OCI-LY1 (cell line): ENCODE data around the gene SLC17A8.

Experiments used
- H2AFZ ChIP-seq: fragments of 200-600 bp; sonication (generic), shearing (Covaris generic); 2 replicates; pipeline ENCODE4 v1.6.0; 2014; ENCODE audit warnings: antibody characterized with exemption, mild to moderate bottlenecking, low read length
- H3F3A ChIP-seq: fragments of 200-600 bp; sonication (generic), shearing (Covaris generic); 2 replicates; pipeline ENCODE4 v1.6.0; 2014; ENCODE audit warnings: mild to moderate bottlenecking, antibody characterized with exemption, low read length, moderate library complexity; ENCODE audit not compliant: insufficient read depth
- H3K27ac ChIP-seq: fragments of 200-600 bp; sonication (generic); 2 replicates; pipeline ENCODE4 v1.5.1; 2014; ENCODE audit warnings: low read length, mixed run types, mild to moderate bottlenecking, low read depth; ENCODE audit not compliant: poor library complexity, severe bottlenecking
- H3K27me3 ChIP-seq: fragments of 200-600 bp; sonication (generic); 2 replicates; pipeline ENCODE4 v1.6.0; 2014; ENCODE audit warnings: antibody characterized with exemption, mild to moderate bottlenecking, low read length, moderate library complexity; ENCODE audit not compliant: insufficient read depth
- H3K36me3 ChIP-seq: fragments of 200-600 bp; sonication (generic); 2 replicates; pipeline ENCODE4 v1.6.1; 2014; ENCODE audit warnings: mild to moderate bottlenecking, antibody characterized with exemption, low read length, moderate library complexity, mixed read lengths; ENCODE audit not compliant: insufficient read depth
- H3K4me1 ChIP-seq: fragments of 200-600 bp; sonication (generic); 2 replicates; pipeline ENCODE4 v1.5.1; 2014; ENCODE audit warnings: mild to moderate bottlenecking, low read length, moderate library complexity; ENCODE audit not compliant: insufficient read depth, severe bottlenecking
- H3K4me2 ChIP-seq: fragments of 200-600 bp; sonication (generic), shearing (Covaris generic); 2 replicates; pipeline ENCODE4 v1.6.1; 2014; ENCODE audit warnings: low read length
- H3K4me3 ChIP-seq: fragments of 200-600 bp; sonication (generic); 2 replicates; pipeline ENCODE4 v1.5.1; 2014; ENCODE audit warnings: low read length, low read depth, mild to moderate bottlenecking, mixed read lengths; ENCODE audit not compliant: poor library complexity, severe bottlenecking
- H3K79me2 ChIP-seq: fragments of 200-600 bp; shearing (Covaris generic); 2 replicates; pipeline ENCODE4 v1.6.1; 2016; ENCODE audit warnings: mixed run types, low read length, mixed read lengths; ENCODE audit not compliant: insufficient read depth
- H3K9ac ChIP-seq: fragments of 200-600 bp; sonication (generic), shearing (Covaris generic); 2 replicates; pipeline ENCODE4 v1.6.1; 2014; ENCODE audit warnings: mild to moderate bottlenecking, low read length, mixed read lengths
- H3K9me2 ChIP-seq: fragments of 200-600 bp; sonication (generic), shearing (Covaris generic); 2 replicates; pipeline ENCODE4 v1.6.1; 2014; ENCODE audit warnings: low read depth, mild to moderate bottlenecking, low read length, mixed read lengths
- H3K9me3 ChIP-seq: fragments of 200-600 bp; shearing (Covaris generic); 2 replicates; pipeline ENCODE4 v1.6.1; 2014; ENCODE audit warnings: low read length, mixed read lengths
- H4K20me1 ChIP-seq: fragments of 200-600 bp; sonication (generic), shearing (Covaris generic); 2 replicates; pipeline ENCODE4 v1.6.0; 2016; ENCODE audit warnings: mild to moderate bottlenecking, low read length; ENCODE audit not compliant: insufficient read depth
- EZH2 ChIP-seq: fragments of 200-600 bp; sonication (generic), shearing (Covaris generic); IDR thresholded peaks from 2 replicates; pipeline ENCODE4 v1.8.0; 2017; ENCODE audit warnings: borderline replicate concordance, mixed run types, mild to moderate bottlenecking, antibody characterized with exemption, low read length, moderate library complexity, mixed read lengths
- TF ChIP-seq, protein P1 (sequence below): fragments of 200-600 bp; sonication (generic), shearing (Covaris generic); IDR thresholded peaks from 2 replicates; pipeline ENCODE4 v1.5.1; 2017; ENCODE audit warnings: mild to moderate bottlenecking, antibody characterized with exemption, low read length, moderate library complexity, mixed read lengths

The SLC17A8 gene

DNA sequence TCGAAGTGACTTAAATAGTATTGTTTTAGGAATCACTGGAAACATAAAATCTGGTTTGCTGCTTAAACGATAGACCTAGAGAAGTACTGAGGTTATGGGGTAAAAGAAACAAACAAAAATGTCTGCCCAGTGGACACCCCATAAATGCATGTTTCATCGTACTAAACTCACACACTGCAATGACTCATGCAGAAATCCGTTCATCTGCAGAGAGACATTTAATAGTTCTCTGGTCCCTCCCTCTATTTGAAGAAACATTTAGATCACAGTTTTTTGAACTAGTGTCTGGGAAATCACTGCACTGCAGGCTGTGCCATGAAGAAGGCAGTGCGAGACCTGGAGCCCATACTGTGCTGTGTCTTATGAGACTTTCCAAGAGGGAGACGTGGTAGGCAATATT lies 25.5 kb downstream of the SLC17A8 start:
- H3K9me3 ChIP-seq: no peaks in the 10 kb centered on the region
- no peaks in the 10 kb centered on the region for H4K20me1 ChIP-seq
- H3K4me3 ChIP-seq: no peak overlapping the region
- no peaks in the 10 kb centered on the region for H3F3A ChIP-seq
- H3K4me2 ChIP-seq: no peak overlapping the region
- H3K79me2 ChIP-seq: no peaks in the 10 kb centered on the region
- no peaks in the 10 kb centered on the region for H3K9me2 ChIP-seq
- no peak overlapping the region for H3K9ac ChIP-seq
- no peak overlapping the region for H3K27ac ChIP-seq
- TF ChIP-seq, protein P1, sequence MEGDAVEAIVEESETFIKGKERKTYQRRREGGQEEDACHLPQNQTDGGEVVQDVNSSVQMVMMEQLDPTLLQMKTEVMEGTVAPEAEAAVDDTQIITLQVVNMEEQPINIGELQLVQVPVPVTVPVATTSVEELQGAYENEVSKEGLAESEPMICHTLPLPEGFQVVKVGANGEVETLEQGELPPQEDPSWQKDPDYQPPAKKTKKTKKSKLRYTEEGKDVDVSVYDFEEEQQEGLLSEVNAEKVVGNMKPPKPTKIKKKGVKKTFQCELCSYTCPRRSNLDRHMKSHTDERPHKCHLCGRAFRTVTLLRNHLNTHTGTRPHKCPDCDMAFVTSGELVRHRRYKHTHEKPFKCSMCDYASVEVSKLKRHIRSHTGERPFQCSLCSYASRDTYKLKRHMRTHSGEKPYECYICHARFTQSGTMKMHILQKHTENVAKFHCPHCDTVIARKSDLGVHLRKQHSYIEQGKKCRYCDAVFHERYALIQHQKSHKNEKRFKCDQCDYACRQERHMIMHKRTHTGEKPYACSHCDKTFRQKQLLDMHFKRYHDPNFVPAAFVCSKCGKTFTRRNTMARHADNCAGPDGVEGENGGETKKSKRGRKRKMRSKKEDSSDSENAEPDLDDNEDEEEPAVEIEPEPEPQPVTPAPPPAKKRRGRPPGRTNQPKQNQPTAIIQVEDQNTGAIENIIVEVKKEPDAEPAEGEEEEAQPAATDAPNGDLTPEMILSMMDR: no peak
- no peak for TF ChIP-seq EZH2
- H2AFZ ChIP-seq: no peak overlapping the region
- no peaks in the 10 kb centered on the region for H3K27me3 ChIP-seq
- H3K4me1 ChIP-seq: no peaks in the 10 kb centered on the region
- no peaks in the 10 kb centered on the region for H3K36me3 ChIP-seq

DNA sequence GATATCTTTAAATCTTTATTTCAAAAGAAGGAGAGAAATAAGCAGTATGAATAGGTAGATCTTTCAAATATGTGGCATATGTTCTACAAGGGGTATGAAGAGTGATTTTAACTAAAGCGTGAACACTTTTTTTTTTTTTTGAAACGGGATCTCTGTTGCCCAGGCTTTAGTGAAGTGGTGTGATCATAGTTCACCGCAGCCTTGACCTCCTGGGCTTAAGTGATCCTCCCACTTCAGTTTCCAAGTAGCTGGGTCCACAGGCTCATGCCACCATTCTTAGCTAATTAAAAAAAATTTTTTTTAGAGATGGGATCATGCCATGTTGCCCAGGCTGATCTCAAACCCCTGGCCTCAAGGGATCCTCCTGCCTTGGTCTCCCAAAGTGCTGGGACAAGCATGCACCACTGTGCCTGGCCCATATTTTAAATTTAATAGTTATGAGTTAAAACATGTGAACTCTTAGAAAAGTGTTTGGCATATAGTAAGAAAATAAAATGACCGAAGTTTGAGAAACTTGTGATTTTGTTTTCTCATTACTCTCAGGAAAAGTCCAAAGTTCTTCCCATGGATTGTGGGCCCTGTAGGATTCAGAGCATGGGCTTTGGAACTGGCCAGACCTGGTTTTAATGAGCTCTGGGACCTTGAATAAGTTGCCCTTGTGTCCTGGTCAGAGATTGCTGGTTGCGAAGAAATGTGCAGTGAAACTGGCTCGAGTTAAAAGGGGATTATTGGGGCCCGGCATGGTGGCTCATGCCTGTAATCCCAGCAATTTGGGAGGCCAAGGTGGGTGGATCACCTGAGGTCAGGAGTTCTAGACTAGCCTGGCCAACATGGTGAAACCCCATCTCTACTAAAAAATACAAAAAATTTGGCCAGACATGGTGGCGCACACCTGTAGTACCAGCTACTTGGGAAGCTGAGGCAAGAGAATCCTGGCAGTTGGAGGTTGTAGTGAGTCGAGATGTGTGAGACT lies 27.0 kb downstream of the SLC17A8 start:
- Histone ChIP-seq H3K4me2 (no peak overlapping the region), H3K27me3 (no peaks in the 10 kb centered on the region), H3K4me3 (no peak overlapping the region), H4K20me1 (no peaks in the 10 kb centered on the region), H3K4me1 (no peaks in the 10 kb centered on the region), H3K9ac (no peak overlapping the region), H2AFZ (no peak overlapping the region), H3K79me2 (no peaks in the 10 kb centered on the region), H3K9me2 (no peaks in the 10 kb centered on the region), H3K36me3 (no peaks in the 10 kb centered on the region), H3F3A (no peaks in the 10 kb centered on the region), H3K27ac (no peak overlapping the region), H3K9me3 (no peaks in the 10 kb centered on the region)
- TF ChIP-seq, protein P1: no peak
- no peak for TF ChIP-seq EZH2

DNA sequence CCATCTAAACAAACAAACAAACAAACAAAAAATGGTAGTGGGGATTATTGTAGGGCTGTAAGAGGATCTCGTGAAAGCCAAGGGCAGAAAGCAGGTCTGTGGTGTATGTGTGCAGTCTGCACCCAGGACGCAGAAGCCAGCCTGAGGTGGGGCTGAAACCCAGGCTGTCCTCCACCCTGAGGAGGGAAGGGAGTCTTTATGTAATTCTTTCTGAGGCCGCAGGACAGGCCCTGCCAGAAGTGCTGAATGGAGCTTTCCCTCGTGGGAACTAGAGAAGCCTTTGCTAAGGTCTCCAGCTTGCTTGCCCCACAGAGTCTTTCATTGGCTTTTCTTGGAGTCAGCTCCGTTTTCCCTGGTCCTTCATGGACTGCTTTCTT lies 27.7 kb downstream of the SLC17A8 start:
- TF ChIP-seq, protein P1: no peak
- TF ChIP-seq EZH2: no peak
- no peaks in the 10 kb centered on the region for H3K9me3 ChIP-seq
- H4K20me1 ChIP-seq: no peaks in the 10 kb centered on the region
- no peak overlapping the region for H3K4me3 ChIP-seq
- H3F3A ChIP-seq: no peaks in the 10 kb centered on the region
- no peak overlapping the region for H2AFZ ChIP-seq
- H3K36me3 ChIP-seq: no peaks in the 10 kb centered on the region
- no peak overlapping the region for H3K4me2 ChIP-seq
- H3K4me1 ChIP-seq: no peaks in the 10 kb centered on the region
- no peaks in the 10 kb centered on the region for H3K79me2 ChIP-seq
- H3K9me2 ChIP-seq: no peaks in the 10 kb centered on the region
- H3K27me3 ChIP-seq: no peaks in the 10 kb centered on the region
- H3K9ac ChIP-seq: no peak overlapping the region
- H3K27ac ChIP-seq: no peak overlapping the region
